HG03280 (cell line): ENCODE results near the gene FBXO28.

ENCODE experiments used
- ATAC-seq: cut with Tn5 transposase; IDR thresholded peaks from one replicate; pipeline ENCODE4 v1.9.1; 2021; ENCODE audit warnings: mild to moderate bottlenecking, moderate library complexity; ENCODE audit not compliant: unreplicated experiment

Gene FBXO28

DNA sequence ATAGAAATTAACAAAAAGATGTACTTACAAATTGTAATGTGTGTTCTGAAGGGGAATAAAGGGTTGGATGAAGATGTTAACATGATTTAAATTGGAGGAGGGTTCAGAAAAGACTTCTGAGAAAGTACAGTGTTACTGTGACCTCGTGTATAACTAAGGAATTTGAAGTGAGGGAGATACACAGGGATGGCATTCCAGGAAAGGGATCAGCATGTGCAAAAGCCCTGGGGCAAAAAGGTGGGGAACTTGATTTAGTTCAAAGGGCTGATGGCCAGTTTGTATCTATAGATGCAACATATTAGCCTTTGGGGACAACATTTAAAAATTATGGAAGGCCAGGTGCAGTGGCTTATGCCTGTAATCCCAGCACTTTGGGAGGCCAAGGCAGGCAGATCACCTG, 35.8 kb downstream of the FBXO28 start:
- no peak for ATAC-seq

- no peak for ATAC-seq
Measured at GRCh38 chr1:224151117-224151516, 37.2 kb downstream of the FBXO28 start.

DNA sequence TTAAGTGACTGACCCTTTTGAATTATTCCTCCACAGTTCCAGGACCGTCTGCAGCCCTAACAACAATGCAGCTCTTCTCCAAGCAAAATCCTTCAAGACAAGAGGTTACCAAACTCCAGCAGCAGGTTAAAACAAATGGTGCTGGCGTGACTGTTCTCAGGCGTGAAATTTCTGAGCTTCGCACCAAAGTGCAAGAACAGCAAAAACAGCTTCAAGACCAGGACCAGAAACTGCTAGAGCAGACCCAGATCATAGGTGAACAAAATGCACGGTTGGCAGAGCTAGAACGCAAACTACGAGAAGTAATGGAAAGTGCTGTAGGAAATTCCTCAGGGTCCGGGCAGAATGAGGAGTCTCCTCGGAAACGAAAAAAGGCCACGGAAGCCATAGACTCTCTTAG, 43.4 kb downstream of the FBXO28 start:
- no peak for ATAC-seq

GRCh38 chr1:224159541-224159940, 45.6 kb downstream of the FBXO28 start:
- ATAC-seq, result no peak

DNA sequence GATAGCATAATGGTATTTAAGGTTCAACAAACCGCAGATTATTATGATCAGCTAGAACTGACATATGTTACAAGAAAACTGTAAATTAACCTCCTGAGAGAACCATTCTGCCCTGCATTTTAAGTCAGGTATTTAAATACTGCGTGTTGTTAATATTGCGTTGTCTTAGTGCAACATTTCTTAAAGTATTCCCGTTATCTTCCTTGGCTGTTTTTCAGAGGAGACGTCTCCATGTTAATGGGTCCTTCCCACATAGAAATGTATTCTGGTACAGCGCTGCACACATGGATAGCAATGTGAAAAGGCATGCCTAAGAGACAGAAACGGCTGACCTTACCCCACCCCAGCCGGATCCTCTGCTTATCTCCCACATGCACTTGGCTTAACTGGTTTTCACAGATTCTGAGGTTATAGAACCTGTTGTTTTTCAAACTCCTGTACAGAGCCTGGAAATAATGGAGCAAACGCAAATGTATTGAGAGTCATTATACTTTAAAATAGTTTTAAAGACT, 46.3 kb downstream of the FBXO28 start:
- no peak for ATAC-seq

GRCh38 chr1:224162768-224163167, 48.9 kb downstream of the FBXO28 start:
- ATAC-seq, result no peak

- ATAC-seq, result no peak
Measured at GRCh38 chr1:224163311-224163710, 49.4 kb downstream of the FBXO28 start.

- peak; percentile 69 for ATAC-seq
Measured at GRCh38 chr1:224168859-224169380, 55.0 kb downstream of the FBXO28 start.

GRCh38 chr1:224169718-224170270, 55.9 kb downstream of the FBXO28 start:
- ATAC-seq, result no peak

DNA sequence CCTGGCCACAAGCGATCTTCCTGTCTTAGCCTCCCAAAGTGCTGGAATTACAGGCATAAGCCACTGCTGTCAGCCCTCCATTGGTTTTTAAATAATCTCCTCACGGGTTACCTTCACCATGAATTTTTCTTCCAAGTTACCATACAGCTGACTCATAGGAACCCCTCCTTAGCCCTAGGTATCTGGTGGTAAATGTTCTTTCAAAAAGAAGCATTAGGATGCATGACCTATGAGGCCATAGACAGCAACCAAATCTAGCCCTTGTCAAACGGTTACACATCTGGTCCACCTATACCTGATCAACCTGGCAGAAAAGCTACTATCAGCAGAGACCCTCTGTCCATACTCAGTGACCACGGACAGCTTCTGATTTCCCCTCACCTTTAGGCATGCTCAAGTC, 56.4 kb downstream of the FBXO28 start:
- no peak for ATAC-seq

DNA sequence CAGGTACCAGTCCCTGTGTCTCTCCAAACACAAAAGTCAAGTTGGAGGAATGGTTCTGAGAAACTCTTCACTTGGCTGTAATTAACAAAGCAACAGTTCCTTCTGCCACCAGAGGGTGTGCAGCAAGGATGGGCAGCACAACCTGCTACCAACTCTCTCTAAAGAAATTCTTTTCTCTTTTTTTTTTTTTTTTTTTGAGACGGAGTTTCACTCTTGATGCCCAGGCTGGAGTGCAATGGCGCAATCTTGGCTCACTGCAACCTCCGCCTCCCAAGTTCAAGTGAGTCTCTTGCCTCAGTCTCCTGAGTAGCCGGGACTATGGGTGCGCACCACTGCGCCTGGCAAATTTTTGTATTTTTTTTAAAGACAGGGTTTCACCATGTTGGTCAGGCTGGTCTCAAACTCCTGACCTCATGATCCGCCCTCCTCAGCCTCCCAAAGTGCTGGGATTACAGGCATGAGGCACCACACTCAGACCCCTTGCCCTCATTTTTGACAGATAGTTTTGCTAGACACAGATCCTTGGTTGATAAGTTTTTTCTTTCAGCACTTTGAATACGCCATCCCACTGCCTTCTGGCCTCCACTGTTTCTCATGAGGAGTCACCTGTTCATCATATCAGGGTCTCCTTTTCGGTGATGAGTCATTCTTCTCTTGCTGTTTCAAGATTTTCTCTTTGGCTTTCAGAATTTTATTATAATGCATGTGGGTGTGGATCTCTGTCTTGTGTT, 57.0 kb downstream of the FBXO28 start:
- no peak for ATAC-seq

GRCh38 chr1:224172229-224172628, 58.3 kb downstream of the FBXO28 start:
- no peak for ATAC-seq

- ATAC-seq, result no peak
Measured at GRCh38 chr1:224173523-224173922, 59.6 kb downstream of the FBXO28 start.

DNA sequence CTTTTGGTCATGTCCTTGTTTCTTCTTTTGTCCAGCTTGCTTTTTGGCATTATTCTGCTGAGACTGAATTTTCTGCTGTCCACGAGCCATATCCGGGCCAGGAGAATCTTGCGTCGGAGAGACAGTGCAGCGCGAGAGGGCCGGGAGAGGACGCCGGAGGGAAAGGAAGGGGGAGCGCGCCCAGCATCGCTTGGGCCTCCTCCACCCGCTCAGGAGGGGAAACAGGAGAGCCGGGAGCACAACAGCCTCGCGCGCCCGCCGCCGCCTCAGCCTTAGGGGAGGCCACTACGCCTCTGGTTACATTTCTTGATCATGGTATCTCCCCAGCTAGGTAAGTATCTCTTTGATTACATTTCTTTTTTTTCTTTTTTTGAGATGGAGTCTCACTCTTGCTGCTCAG, 61.7 kb downstream of the FBXO28 start:
- no peak for ATAC-seq

DNA sequence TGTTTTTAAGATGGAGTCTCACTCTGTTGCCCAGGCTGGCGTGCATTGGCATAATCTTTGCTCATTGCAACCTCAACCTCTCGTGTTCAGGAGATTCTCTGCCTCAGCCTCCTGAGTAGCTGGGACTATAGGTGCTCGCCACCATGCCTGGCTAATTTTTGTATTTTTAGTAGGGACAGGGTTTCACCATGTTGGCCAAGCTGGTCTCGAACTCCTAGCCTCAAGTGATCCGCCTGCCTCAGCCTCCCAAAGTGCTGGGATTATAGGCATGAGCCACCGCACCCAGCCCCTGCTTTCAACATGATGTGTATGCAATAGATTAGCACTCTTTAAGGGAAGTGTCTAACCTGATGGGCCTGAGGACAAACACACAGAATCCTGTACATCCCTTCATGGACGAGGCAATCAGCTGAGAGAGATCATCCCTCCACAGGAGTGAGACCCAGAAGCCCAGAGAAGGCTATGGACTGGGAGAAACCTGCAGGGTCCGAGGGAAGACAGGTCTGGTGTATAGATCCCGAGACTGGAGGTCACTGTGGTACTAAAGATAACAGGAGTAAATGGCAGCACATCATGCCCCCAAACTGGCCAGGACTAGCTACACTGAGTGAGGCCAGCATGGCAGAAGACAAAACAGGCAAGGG, 63.6 kb downstream of the FBXO28 start:
- ATAC-seq, result no peak

GRCh38 chr1:224178894-224179293, 65.0 kb downstream of the FBXO28 start:
- ATAC-seq, result no peak

- ATAC-seq, result no peak
Measured at GRCh38 chr1:224180783-224181452, 67.0 kb downstream of the FBXO28 start.

GRCh38 chr1:224181453-224181810, 67.5 kb downstream of the FBXO28 start:
- no peak for ATAC-seq

- ATAC-seq, result peak; percentile 34
Measured at GRCh38 chr1:224182057-224182865, 68.3 kb downstream of the FBXO28 start.

DNA sequence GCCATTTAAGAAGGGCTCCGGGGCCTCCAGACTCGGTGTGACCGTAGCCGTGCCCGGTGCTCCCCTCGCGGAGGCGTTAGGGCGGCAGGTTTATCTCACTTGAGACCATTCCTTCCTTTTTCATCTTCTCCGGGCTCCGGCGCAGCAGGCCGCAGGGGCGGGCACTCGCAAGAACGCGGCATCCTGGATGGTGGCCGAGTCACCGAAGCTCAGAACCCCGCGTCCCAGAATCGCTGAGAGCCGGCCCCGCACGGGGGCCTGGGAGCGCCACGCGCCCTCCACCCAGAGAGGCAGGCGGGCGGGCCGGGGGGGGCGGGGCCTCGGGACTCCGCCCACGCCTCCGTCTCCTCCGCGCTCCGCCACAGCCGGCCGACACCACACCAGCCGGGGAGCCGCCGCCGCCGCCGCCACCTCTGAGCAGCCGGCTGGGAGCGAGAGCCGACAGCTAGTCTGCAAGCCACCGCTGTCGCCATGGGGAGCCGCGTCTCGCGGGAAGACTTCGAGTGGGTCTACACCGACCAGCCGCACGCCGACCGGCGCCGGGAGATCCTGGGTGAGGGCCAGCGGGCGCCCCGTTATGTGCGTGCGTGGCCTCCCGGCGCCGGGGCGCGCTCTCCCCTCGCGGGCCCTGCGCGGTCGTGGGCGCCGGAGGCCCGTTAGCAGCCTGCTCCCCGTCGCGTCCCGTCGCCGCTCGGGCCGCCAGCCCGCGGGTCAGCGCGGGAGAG, 69.1 kb downstream of the FBXO28 start, which contains the start of gene DEGS1:
Gene DEGS1 (plus strand): TSS at position 375 of the 725 bp plus-strand sequence. CDS start 97 bp downstream, at position 472.
- peak; percentile 72 for ATAC-seq
